ELR (cell line): ENCODE data around the gene CNTROB.

Experiments used
- DNase-seq: peaks from one replicate; pipeline ENCODE4 v3.0.0-alpha.2; 2015; ENCODE audit warnings: low read depth

CNTROB gene

DNA sequence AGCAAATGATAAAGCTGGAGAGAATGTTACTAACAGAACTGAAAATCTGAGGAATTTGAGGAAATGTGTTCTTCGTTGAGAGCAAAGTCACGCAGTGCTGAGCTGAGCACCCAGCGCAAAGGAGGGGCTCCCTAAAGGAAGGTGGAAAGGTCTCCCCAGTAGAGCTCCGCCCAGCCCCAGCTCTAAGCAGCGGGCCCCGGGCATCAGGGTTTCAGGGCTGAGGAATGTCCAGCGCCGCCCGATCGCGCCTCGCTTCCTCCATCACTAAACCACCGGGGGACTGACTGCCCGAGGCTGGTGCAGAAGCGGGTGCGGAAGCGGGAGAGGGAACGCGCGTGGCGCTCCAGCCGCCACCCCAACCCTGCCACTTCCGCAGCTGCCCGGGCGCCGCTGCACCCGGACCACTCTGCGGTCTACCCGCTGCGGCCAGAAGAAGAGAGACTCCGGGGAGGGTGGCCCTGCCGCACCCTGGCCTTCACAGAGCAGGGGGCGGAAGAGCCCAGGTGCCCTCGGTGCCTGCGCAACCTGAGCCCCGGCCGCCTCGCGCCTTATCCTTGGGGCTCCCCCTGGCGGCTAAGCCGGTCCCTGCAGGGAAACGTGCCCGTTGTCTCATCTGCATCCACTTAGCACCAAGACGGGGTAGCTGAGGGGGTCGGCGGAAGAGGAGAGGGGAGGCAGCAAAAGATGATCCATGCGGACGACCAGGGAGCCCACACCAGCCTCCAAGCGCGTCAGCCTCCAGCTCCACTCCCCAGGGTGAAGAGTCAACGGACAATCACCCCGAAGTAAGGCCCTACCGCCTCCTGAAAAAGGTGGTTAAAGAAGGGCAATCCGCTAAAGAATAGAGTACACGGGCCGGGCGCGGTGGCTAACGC lies 58.0 kb downstream of the CNTROB start:
- DNase-seq = peak; percentile 74

DNA sequence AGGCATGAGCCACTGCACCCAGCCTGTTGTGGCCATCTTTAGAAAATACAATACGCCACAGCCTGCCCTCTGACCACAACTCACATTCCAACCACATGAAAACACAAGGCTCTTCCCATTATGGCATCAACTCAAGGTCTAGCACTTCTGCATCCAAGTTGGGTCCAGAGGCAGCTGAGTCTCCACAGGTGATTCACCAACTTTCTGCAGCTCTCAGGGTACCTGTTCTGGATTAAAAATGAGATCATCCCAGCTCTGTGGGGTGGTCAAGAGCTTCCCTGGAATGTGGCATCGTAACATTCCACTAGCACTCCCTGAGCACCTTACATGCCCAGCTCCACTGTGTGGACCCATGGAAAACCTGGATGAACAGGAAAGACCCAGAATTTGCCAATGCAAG lies 60.5 kb downstream of the CNTROB start:
- peak; percentile 70 for DNase-seq

DNA sequence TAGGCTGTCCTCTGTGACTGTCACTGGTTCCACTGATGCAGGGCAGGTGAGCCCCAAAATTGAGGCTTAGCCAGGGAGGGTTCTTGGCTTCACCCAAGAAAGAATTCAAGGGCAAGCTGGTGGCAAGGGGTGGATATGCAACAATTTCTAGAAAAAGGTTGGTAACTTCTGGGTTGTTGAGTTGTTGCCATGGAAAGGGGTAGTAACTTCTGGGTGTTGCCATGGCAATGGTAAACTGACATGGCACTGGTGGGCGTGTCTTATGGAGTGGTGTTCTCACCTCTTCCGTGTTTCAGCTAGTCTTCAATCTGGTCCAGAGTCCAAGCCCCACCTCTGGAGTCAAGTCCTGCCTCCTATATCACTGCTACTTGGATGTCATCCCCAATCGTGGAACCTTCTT lies 60.9 kb downstream of the CNTROB start:
- DNase-seq = no peak

DNA sequence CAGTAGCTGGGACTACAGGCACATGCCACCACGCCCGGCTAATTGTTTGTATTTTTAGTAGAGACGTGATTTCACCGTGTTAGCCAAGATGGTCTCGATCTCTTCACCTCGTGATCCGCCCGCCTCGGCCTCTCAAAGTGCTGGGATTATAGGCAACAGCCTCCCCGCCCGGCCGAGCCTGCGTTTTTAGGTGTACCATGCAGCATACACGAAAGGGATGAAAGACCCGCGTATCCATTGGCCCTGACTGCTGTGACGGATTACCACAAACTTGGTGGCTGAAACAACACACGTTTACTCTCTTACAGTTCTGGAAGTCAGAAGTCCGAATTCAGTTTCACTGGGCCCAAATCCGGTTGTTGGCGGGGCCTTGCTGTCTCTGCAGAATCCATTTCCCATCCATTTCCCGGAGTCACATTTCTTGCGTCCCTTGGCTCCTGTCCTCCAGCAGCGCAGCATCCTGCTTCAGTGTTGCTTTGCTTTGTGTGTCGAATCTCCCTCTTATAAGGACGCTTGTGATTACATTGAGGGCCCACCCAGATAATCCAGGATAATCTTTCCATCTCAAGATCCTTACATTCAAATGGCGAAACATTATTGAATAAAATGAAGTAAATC lies 62.1 kb downstream of the CNTROB start:
- no peak for DNase-seq

DNA sequence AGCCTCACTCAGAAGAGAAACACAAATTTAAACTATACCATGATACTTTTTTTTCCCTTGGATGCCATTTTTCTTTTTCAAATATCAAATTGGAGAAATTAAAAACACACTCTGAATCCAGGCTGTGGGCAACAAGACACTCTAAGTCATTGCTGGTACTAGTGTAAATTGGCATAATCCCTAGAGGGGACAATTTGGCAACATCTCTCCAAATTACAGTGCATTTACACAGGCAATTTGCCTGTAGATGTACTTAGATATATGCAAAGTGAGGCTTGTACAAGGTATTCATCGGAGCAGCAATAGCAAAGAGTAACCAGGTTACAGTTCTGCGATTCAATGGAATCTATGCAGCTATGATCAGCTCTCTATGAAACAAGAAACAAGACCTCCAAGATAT lies 63.7 kb downstream of the CNTROB start:
- no peak for DNase-seq

DNA sequence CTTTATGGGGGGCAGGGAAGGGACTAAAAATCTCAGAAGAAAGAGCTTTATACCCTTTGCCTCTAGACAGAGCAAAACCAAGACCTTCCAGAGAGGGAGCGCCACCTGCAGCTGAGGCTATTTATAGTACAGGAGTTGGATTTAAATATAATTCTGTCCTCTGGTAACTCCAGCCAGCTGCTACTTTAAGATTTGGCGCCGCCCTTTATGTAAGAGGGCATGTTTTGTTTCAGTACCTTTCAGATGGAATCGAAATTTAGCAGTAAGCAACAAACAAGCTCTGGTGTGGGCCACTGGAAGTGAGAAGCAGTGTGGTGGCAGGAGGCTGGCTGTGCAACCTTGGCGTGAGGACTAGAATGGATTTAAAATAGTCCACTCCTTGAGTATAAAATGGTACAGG lies 65.2 kb downstream of the CNTROB start:
- peak; percentile 55 for DNase-seq
